Measurements from ENCODE around the gene RFFL.
"Not testable (repeated sequence)": the region's sequence is repeated elsewhere in the genome, so short reads cannot be mapped to it uniquely, and the experiment has no call there.

The RFFL gene

DNA sequence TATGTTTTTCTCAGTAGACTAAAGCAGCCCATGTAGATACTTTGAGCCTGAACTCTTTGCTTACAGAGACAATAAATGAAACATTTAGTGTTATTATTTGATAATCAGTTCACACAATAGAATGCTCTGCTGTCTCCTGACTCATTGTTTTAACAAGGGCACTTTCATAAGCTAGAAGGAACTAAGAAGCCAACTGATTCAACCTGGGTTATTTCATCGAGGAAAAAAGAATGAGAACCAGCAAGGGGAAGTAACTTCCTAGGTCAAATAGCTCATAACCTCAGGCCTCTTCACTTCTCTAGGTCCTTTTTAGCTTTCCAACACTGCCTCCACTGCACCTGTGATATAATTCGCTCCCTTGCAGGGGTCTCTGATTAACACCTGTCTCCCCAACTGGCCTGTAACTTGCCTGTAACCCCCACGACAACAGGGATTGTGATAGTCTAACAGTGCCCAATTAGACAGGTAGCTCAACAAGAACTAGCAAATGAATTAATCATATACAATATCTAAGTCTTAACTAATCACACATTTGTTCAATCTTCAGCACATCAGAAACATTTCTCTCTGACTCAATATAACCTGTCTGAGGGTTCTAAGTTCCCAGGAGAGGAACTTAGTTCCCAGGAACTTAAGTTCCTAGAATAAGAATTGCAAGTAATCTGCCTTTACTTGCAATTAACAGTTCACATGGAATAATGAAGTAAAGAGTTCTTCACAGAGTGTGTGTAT, 34.8 kb downstream of the RFFL start:
- H3K4me3 ChIP-seq (ENCODE audit: low read length): no peak overlapping the region
- DNase-seq (ENCODE audit: low read depth): no peak
- TF ChIP-seq, protein P1, sequence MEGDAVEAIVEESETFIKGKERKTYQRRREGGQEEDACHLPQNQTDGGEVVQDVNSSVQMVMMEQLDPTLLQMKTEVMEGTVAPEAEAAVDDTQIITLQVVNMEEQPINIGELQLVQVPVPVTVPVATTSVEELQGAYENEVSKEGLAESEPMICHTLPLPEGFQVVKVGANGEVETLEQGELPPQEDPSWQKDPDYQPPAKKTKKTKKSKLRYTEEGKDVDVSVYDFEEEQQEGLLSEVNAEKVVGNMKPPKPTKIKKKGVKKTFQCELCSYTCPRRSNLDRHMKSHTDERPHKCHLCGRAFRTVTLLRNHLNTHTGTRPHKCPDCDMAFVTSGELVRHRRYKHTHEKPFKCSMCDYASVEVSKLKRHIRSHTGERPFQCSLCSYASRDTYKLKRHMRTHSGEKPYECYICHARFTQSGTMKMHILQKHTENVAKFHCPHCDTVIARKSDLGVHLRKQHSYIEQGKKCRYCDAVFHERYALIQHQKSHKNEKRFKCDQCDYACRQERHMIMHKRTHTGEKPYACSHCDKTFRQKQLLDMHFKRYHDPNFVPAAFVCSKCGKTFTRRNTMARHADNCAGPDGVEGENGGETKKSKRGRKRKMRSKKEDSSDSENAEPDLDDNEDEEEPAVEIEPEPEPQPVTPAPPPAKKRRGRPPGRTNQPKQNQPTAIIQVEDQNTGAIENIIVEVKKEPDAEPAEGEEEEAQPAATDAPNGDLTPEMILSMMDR (conservative IDR thresholded peaks at IDR 0.05; ENCODE audit: low read length): no peak

DNA sequence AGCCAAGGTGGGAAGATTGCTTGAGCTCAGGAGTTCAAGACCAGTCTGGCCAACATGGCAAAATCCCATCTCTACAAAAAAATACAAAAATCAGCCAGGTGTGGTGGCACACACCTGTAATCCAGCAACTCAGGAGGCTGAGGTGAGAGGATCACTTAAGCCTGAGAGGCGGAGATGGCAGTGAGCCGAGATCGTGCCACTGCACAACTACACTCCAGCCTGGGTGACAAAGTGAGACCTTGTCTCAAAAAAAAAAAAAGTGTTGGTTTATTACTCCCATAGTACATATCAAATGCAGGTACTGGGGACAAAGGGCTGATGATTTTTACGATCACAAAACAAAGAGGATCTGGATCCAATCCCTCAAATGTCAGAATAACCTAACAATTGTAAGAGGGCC, 35.4 kb downstream of the RFFL start:
- DNase-seq (ENCODE audit: low read depth); H3K4me3 ChIP-seq (ENCODE audit: low read length): not testable (repeated sequence)

DNA sequence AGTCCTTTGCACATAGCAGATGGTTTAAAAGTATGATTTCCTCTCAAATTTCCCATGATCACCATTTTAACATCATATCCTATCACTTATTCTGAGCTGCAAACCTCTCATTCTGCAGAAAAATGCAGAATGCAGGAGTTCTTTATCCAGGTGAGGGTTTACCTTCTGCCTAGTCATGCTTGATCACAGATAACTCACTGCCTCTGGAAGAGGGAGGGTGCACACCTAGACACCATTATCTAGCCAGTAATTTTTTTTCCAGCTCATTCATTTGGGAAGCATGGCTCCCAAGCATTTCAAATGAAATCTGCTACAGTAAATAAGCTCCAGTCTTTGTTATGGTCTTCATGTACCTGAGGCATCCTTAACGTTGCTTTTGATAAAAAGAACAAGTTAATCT, 38.0 kb downstream of the RFFL start:
- no peak for DNase-seq (ENCODE audit: low read depth)
- TF ChIP-seq, protein P1 (conservative IDR thresholded peaks at IDR 0.05; ENCODE audit: low read length): no peak
- H3K4me3 ChIP-seq (ENCODE audit: low read length): no peak overlapping the region

DNA sequence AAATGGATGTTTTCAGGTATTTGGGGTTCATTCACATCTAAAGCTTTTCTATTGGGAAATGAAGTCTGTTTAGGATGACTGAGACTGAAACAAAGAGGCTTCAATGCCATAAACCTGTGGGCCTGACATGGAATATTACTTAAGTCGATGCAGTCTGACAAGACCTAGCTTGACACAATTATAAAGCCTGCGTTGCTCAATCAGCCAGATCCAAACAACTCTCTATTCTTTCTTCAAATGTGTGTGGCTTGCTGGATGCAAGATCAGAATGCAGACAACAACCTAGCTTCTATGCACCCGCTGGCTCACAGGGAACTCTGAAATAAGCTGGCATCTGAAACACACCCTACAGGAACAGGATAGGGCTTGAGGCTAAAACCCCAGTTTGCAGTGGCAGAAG, 40.0 kb downstream of the RFFL start:
- TF ChIP-seq, protein P1 (conservative IDR thresholded peaks at IDR 0.05; ENCODE audit: low read length): no peak
- DNase-seq (ENCODE audit: low read depth): no peak
- no peak overlapping the region for H3K4me3 ChIP-seq (ENCODE audit: low read length)

DNA sequence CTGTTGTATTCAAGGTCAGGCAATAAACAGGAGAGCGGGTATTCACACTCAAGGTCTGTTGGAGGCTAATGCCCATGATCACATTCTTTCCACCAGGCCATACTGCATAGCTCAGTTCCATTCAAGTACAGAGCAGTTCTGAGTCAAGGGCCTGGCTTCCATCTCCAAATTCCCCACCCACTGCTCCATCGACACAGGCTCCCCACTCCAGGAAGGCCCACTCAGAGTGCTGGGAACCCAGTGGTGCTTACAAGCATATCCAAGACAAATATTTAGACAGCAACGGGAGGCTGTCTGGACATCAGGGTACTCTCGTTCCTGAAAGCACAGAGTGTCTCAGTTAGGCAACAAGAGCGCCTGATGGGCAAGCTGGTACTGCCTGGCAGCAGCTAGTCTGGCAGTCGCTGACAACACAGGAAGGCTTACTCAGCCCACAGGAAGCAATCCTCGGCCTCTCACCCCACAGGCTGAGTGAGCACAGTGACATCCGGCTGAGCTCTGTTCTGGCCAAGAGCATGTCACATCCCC, 40.9 kb downstream of the RFFL start:
- DNase-seq (ENCODE audit: low read depth): peak; percentile 78
- H3K4me3 ChIP-seq (ENCODE audit: low read length): no peak overlapping the region

DNA sequence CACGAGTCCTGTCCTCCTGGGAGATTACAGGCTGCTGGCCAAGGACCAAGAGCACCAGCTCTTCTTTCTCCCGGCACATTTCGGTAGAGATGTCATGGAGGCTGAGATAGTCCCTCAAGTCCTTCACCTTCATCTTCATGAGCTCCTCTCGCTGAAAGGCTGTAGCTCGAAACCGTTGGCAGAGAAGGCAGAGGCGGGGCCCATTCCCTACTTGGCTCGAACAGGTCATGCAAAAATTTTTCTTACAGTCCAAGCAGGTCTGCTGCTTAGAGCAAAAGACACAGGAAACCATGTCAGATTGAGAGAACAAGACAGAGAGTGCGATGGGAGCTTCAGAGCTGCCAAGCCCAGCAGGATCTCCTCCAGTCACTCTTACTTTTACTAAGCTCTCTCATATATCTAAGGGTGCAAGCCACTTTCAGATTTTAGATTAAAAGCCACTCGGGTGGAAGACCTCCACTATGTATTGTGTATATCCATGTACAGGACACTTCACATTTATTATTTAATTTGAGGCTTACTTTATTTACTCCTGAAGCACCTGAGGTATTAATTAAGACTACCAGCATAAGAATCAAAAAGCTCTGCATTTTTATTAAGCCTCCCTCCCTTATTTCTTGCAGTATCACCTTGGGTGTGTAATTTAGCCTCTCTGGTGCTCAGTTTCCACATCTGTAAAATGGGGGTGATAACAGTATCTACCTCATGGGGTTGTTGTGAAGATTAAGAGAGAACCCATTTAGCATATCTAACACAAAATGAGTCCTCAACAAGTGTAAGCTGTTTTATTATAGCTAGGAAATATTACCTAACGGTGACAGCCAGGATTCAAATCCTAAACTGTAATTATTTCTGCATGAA, 41.8 kb downstream of the RFFL start:
- no peak overlapping the region for H3K4me3 ChIP-seq (ENCODE audit: low read length)
- no peak for DNase-seq (ENCODE audit: low read depth)
- TF ChIP-seq, protein P1 (conservative IDR thresholded peaks at IDR 0.05; ENCODE audit: low read length): no peak

More for the DNA sequence above, 40.9 kb downstream of the RFFL start:
- TF ChIP-seq, protein P1 (conservative IDR thresholded peaks at IDR 0.05; ENCODE audit: low read length): peak; percentile 27

DNA sequence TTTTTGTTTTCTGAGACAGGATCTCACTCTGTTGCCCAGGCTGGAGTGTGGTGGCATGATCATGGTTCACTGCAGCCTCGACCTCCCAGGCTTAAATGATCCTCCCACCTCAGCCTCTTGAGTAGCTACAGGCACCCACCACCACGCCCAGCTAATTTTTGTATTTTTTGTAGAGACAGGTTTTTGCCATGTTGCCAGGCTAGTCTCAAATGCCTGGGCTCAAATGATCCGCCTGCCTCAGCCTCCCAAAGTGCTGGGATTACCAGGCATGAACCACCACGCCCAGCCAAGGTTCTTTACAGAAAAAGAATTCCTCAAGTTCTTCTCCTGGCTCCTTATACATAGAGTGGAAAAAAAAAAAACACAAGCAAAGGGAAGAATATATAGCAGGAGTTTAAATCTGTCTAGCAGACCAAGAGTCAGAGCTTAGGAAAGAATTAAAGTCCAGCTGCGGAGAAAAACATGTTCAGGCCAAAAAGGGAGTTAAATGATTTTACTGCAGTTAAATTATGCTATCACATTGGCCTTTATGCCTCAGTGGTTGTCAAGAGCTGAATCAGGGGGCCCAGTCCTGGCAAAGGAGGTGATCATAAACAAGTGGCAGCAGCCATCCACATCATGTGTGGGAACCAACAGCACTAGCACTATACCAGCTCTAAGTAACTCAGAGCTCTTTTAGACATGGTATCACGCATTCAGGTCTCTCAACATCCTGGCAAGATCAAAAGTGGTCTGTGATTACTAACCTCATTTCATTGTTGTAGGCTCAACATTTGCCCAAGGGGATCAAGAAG, 43.9 kb downstream of the RFFL start:
- no peak for DNase-seq (ENCODE audit: low read depth)
- TF ChIP-seq, protein P1 (conservative IDR thresholded peaks at IDR 0.05; ENCODE audit: low read length): no peak
- H3K4me3 ChIP-seq (ENCODE audit: low read length): no peak overlapping the region

Data from AG10803 (cell line).